Gastrocnemius medialis (tissue), 4 donors: ENCODE results near the gene GJC2. TPM values are rescaled to one million over a fixed set of nuclear protein-coding genes. Genes with fewer than 3 reads are reported as not detected.

Experiments used
- ATAC-seq, 2 donors: fragments of 150-250 bp; one replicate each; pipeline ENCODE4 v1.9.1; 2016
- DNase-seq, 2 donors: peaks; one replicate each; pipeline ENCODE4 v3.0.0-alpha.2; 2019
- H3K27ac ChIP-seq, 4 donors: fragments of 200-600 bp; sonication (generic); 1 replicate in 1 of 4; 2 replicates in 3 of 4; pipeline ENCODE4 v1.5.1; 2016 to 2018; ENCODE audit warnings: mild to moderate bottlenecking in 2 of 4, moderate library complexity in 1 of 4
- H3K27me3 ChIP-seq, 3 donors: fragments of 200-600 bp; sonication (generic) in 2 of 3; 1 replicate in 1 of 3; 2 replicates in 2 of 3; pipeline versions ENCODE4 v1.5.1 to v1.6.0; 2016 to 2019; ENCODE audit warnings: mild to moderate bottlenecking in 1 of 3, moderate library complexity in 1 of 3
- H3K36me3 ChIP-seq, 2 donors: fragments of 200-600 bp; sonication (generic) in 1 of 2; one replicate each; pipeline ENCODE4 v1.5.1; 2017 to 2018
- H3K4me1 ChIP-seq, 2 donors: fragments of 200-600 bp; sonication (generic) in 1 of 2; one replicate each; pipeline ENCODE4 v1.5.1; 2016 to 2017; ENCODE audit warnings: mild to moderate bottlenecking in 2 of 2
- H3K4me3 ChIP-seq, 4 donors: fragments of 200-600 bp; sonication (generic) in 3 of 4; 1 replicate in 1 of 4; 2 replicates in 3 of 4; pipeline ENCODE4 v1.5.1; 2016 to 2019; ENCODE audit warnings: mild to moderate bottlenecking in 2 of 4
- H3K9me3 ChIP-seq, 3 donors: fragments of 200-600 bp; sonication (generic) in 2 of 3; 1 replicate in 1 of 3; 2 replicates in 2 of 3; pipeline ENCODE4 v1.5.1; 2016 to 2019
- CTCF ChIP-seq, 5 experiments: fragments of 450-650 bp in 3 of 5; fragments of 200-600 bp in 2 of 5; sonication (generic) in 2 of 5; IDR thresholded peaks in 4 of 5; conservative IDR thresholded peaks in 1 of 5; 1 replicate in 4 of 5; 2 replicates in 1 of 5; pipeline ENCODE4 v1.5.1; 2016 to 2019; ENCODE audit warnings: antibody characterized with exemption in 5 of 5, mild to moderate bottlenecking in 3 of 5, moderate library complexity in 3 of 5
- POLR2A ChIP-seq, 2 donors: fragments of 450-650 bp; IDR thresholded peaks; one replicate each; pipeline ENCODE4 v1.6.1; 2017; ENCODE audit warnings: antibody characterized with exemption in 2 of 2, mild to moderate bottlenecking in 2 of 2, moderate library complexity in 2 of 2
- in situ Hi-C, 4 donors: fragments of 200-750 bp; cut with MboI; loops; one replicate each; pipeline versions ENCODE4 v1.15.0 to v1.8.0; 2017; ENCODE audit warnings: low sequenced_read_pairs in 4 of 4
- intact Hi-C: fragments of 100-400 bp; cut with DNase I; formaldehyde crosslinking; loops from one replicate; pipeline ENCODE4 v1.15.1; 2023; ENCODE audit warnings: low total_unique reads
- total RNA-seq, 4 donors: library from RNA; depleted of rRNA; stranded (reverse); fragments of >200 nt; gene quantifications; one replicate each; pipeline versions ENCODE4 v1.1.0 to v1.2.3, GENCODE V29; 2016

Gene GJC2
- total RNA-seq, 4 donors from 2014 or later, result 0.26 to 0.64 TPM; not detected in 2

- in situ Hi-C loops, result no loop called here
- peaks cover 3 to 6% of the 10 kb centered on the region in 2 donors for H3K4me1 ChIP-seq
- no peaks in the 10 kb centered on the region for H3K36me3 ChIP-seq
- no peak overlapping the region for H3K4me3 ChIP-seq
- DNase-seq (no peak), ATAC-seq (no peak)
- TF ChIP-seq CTCF (IDR thresholded peaks at IDR 0.05 in 4 of 5, conservative IDR thresholded peaks at IDR 0.05 in 1 of 5) (no peak), POLR2A (IDR thresholded peaks at IDR 0.05) (no peak)
- no peaks in the 10 kb centered on the region for H3K27me3 ChIP-seq
- H3K9me3 ChIP-seq, result no peaks in the 10 kb centered on the region
- no peak overlapping the region for H3K27ac ChIP-seq
- intact Hi-C loops, result loop anchor here (2.0 to 5.0 kb wide), 2 partner anchors 51 to 383 kb away; no protein-coding TSS in a partner anchor
Observed at GRCh38 chr1:228131766-228132165, 18.0 kb upstream of the GJC2 start.

GRCh38 chr1:228134591-228134990, 15.1 kb upstream of the GJC2 start:
- Histone ChIP-seq H3K36me3 (no peaks in the 10 kb centered on the region), H3K4me1 (peaks cover 3 to 6% of the 10 kb centered on the region in 2 donors), H3K27me3 (no peaks in the 10 kb centered on the region), H3K27ac (no peak overlapping the region), H3K4me3 (no peak overlapping the region), H3K9me3 (no peaks in the 10 kb centered on the region)
- no peak for DNase-seq
- ATAC-seq, result no peak
- no peak for TF ChIP-seq POLR2A (IDR thresholded peaks at IDR 0.05)
- no peak for TF ChIP-seq CTCF (IDR thresholded peaks at IDR 0.05 in 4 of 5, conservative IDR thresholded peaks at IDR 0.05 in 1 of 5)
- in situ Hi-C loops (no loop called here), intact Hi-C loops (loop anchor here (5.0 kb wide), 1 partner anchor 48 kb away; no protein-coding TSS in a partner anchor)

- Histone ChIP-seq H3K9me3 (no peaks in the 10 kb centered on the region), H3K4me1 (peaks cover 12 to 14% of the 10 kb centered on the region in 2 donors), H3K27ac (no peak overlapping the region), H3K27me3 (no peaks in the 10 kb centered on the region), H3K4me3 (no peak overlapping the region), H3K36me3 (no peaks in the 10 kb centered on the region)
- intact Hi-C loops, result no loop called here
- TF ChIP-seq POLR2A (IDR thresholded peaks at IDR 0.05) (no peak), CTCF (IDR thresholded peaks at IDR 0.05 in 4 of 5, conservative IDR thresholded peaks at IDR 0.05 in 1 of 5) (no peak)
- in situ Hi-C loops, result no loop called here
- DNase-seq (no peak), ATAC-seq (no peak)
Observed at GRCh38 chr1:228136901-228137300, 12.8 kb upstream of the GJC2 start.

GRCh38 chr1:228139406-228139930, 10.3 kb upstream of the GJC2 start:
- H3K4me3 ChIP-seq, result peak overlapping the region; percentile 70 to 100 (median 96)
- in situ Hi-C loops (no loop called here), intact Hi-C loops (no loop called here)
- no peaks in the 10 kb centered on the region for H3K27me3 ChIP-seq
- TF ChIP-seq CTCF (IDR thresholded peaks at IDR 0.05 in 4 of 5, conservative IDR thresholded peaks at IDR 0.05 in 1 of 5) (no peak), POLR2A (IDR thresholded peaks at IDR 0.05) (no peak)
- H3K36me3 ChIP-seq, result no peaks in the 10 kb centered on the region
- ATAC-seq (peak in 1 of 2 donors; percentile 1), DNase-seq (no peak)
- peaks cover 32 to 36% of the 10 kb centered on the region in 2 donors for H3K4me1 ChIP-seq
- no peaks in the 10 kb centered on the region for H3K9me3 ChIP-seq
- H3K27ac ChIP-seq, result peak overlapping the region; percentile 94 to 99 (median 96)
